GM18858 (cell line): ENCODE results near the gene RASSF9.

ENCODE experiments used
- ATAC-seq: cut with Tn5 transposase; IDR thresholded peaks from one replicate; pipeline ENCODE4 v1.9.1; 2021; ENCODE audit not compliant: unreplicated experiment

The RASSF9 gene

DNA sequence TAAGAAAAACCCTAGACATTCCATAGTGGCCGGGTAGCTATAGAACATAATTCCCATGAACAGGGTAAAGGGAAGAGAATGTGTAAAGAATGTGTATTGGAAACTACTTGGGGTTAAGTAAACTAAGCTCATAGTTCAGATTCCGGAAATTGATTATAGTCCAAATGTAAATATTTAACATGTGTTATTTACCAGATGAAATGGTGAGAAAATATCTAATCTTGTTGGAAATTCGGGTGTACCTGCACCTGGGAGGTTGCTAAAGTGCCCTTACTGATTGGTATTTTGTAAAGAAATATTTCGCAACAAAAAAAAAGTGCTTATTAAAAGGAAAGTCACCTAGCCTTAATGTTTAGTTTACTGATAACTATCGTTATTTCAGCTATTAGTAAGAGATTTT lies 14.4 kb downstream of the RASSF9 start:
- no peak for ATAC-seq

DNA sequence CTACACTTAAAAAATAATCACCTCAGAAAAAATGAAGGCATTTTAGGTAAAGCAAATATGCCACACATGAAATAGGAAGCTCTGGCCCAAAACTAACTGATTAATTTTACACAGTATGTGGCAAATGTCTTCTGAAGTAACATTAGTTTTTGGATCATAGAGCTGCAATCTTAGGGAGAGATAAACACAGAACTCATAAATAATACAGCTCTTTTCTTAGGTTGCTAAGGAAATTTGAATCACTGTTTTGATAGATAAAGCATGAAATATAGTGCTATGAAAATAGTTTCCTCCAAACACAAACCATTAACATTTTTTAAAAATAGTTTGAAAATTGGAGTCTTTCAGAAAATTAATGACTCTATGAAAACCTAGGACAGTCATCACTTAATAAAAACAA lies 15.0 kb downstream of the RASSF9 start:
- ATAC-seq: no peak

DNA sequence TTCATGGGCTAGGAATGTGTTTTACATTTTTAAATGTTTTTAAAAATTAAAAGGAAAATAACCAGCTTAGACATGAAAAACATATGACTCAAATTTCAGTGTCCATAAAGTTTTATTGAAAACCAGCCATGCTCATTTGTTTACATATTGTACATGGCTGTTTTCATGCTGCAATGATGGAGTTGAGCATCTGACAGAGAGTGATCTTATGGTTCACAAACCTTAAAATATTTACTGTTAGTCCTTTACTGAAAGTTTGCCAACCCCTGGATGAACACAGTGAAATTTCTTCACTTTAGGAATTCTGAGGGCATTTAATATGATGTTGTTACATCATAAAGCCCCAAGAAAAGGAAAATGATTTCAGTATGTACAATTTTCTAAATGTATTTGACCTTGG lies 16.1 kb downstream of the RASSF9 start:
- ATAC-seq: no peak

DNA sequence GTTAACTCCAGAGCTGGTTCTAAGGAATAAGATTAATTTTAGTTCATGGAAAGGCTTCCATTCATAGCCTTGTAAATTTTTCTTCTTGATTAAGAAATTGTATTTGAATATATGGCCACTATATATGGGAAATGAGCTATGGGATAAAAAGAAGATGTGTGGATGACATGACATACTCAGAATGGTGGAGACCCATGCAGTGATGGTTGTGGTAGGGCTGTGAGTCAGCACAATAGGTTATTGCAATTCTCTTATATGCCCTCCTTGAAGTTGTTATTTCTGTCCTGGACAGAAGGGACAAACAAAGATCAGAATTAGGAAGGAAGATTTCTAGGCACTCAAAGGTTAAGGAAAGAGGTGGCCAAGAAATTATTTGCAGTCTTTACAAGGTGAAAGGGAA lies 21.5 kb downstream of the RASSF9 start:
- no peak for ATAC-seq

DNA sequence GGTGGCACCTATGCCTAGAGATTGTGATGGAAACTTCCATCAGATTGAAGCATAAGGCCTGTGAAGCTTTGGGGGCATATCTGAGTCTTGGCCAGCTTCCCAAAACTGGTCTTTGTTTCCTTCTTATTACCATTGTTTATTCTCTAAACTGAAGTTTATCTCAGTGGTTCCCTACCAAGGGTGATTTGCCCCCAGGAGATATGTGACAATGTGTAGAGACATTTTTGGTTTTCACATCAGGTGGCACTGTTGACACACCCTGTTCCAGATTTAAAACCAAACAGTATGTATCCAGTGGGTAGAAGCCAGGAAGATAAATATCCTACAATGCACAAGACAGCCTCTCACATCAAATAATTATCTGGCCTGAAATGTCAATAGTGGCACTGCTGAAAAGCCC lies 22.1 kb downstream of the RASSF9 start:
- no peak for ATAC-seq

DNA sequence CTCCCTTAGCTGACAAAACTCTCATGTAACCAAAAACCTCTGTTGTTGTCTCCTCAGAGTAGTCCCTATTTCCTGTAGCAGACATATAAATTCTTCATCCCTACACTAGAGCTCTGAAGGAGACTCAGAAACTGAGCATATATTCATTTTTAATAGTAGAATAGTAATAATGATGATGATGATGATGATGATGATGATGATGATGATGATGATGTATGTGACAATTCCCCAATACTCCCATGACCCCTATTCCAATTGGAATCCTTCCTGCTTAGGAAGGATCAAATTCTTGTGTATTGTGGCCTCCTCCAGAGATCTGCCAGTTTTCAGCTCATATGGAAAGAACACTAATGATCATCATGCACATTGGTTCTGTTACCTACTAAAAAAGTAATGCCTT lies 26.7 kb downstream of the RASSF9 start:
- no peak for ATAC-seq

DNA sequence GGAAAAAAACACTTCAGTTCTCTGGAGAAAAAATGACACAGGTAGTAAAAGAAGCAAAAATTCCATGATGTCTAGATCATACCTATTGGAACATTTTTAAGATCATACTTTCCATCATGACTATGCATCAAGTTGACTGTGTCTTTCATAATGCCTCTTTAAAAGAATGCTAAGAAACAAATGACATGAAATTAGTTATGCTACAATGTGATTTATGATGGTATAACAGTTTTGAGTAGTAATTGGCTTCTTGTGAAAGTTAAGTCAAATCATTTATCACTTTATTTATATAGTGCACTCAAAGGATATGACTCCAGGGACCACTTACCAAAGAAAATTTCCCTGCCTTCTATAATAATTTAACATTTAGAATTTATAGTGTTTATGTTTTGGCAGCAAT lies 28.5 kb downstream of the RASSF9 start:
- ATAC-seq: no peak

DNA sequence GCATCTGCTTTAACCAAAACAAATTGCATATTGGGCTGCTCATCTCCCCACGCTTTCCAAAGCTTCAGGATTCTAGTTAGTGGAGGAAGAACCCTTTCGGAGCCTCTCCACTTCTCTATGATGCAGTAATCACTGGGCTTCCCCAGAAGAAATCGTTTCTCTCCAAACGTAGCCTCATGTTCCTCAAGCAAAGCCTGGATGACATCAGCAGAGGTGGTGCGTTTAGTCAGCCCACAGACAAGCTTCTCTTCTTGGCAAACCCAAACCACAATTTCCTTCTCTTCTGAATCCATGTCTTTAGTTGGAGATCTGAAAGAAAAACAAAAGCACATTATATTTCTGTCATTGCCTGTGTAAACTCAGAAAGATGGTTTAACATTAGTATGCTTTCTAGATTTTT lies 30.6 kb downstream of the RASSF9 start:
- ATAC-seq: no peak

DNA sequence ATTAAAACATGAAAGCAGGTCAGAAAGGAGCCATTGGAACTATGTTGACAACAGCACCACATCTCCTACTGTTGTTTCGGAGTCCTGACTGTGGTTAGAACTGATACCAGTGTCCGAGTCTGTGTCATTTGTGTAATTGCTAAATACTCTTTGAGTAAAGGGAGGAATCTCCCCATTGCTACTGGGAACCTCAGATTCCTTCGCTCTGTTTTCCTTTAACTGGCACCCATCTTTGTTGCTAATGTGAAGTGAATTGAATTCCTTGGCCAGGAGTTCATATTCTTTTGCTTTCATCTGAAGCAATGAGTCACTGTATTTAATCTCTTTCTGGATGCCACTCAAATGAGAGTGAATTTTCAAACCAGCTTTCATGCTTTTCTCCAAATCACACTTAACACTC lies 31.5 kb downstream of the RASSF9 start:
- no peak for ATAC-seq

DNA sequence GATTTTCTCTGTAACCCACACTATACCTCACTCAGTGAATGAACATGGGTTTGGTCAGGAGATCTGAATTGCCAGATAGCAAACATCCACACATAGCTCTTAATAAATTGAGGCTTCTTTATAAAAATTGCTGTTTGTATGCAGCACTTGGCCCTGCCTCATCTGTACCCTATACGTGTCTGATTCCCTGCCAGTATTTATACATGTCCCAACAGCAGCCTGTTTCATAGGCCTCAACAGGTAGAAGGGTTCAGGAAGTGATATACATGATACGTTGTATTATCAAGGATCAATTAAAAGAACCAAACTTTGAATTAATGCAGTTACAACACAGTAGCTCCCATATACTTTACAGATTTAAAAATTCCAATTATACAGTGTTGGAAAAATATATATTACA lies 32.3 kb downstream of the RASSF9 start:
- ATAC-seq: no peak

DNA sequence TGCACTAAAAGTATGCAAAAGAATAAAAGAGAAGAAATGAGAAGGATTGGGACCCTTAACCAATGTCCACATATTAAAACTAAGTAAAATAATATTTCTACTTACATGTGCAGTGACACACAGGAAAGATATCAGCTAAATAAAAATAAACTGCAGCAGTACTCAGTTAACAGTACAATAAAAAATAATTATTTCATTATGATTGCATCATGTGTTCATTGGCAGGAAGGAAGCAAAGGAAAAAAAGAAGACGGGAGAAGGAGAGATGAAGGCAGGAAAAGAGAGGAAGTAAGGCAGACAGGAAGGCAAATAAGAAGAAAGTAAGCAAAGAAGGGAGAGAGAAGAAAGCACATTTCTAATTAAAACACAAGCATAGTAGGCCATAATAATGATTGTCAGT lies 33.0 kb downstream of the RASSF9 start:
- ATAC-seq: no peak

DNA sequence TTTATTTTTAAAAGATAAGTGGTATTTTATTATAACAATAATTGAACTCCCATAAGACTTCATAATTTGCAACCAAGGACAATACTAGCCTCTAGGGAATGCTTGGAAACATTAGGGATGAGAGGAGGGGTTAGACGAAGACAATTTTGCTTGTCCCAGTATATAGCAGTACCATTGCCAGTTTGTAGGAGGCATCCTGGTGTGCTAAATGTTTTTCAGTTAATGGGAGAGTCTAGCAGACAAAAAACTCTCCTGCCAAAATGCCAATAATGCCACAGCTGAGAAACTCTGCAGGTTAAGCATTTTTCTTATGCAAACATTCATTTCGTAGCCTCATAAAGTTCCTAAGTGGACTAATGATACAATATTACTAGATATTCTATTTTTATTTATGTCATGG lies 38.1 kb downstream of the RASSF9 start:
- ATAC-seq: no peak

DNA sequence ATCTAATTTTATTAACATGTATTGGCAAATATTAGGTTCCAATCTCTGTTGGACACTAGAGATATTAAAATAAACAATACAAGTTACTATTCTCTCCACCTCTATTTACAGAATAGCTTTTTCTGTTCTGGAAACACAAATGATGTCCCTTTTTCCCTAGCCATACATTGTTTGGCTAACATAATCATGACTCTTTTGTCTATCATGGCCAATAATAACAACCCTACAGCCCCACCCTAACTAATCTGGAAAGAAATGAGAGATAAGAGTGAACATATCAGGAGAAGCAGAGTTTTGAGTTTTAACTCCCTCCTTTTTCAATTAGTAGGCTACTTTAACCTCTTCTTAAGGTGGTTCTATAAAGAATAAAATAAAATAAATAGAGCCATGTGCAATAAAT lies 40.2 kb downstream of the RASSF9 start:
- ATAC-seq: no peak

DNA sequence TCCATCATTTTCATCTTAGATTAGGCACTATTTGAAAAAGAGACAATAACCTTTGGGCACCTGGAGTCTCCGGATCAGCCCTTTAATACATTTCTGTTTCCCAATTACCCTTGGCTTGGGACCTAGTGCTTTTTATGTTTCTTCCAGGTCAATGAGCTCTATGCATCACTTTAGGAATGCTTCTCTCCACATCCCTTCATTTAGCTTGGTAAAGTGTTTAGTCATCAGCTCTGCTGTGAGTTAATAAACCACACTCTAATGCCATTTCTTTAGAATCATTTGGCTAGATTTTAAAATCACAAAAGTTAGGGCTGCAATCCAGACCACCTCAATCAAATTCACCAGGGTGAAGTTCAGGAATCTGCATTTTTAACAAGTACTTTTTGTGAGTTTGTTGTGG lies 41.7 kb downstream of the RASSF9 start:
- no peak for ATAC-seq

DNA sequence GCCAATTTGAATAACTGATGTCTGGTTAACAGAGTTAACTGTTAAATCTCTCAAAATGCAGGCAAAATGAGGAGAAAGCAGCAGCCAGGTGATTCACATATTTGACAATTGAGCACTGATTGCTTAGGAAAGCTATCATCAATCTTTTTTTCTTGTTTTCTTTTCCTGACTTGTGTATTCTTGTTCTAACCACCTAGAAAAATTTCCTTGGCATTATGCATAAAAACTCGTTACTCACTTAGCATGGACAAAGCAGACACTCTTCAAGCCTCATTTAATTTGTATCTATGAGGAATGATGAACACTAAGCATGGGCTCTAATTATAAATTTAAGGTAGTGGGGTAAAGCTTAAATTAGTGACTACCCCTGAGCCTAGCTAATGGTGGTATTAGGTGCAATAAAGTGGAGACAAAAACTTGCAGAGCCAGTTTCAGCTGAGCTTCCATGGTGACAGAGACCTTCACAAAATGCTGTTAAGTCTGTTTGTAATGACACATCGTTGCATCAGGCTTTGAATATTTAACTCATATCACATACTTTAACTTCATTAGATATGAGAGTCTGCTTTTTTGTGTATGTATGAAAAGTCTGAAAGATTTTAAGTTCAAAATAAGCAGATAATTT lies 52.0 kb downstream of the RASSF9 start:
- ATAC-seq: no peak

DNA sequence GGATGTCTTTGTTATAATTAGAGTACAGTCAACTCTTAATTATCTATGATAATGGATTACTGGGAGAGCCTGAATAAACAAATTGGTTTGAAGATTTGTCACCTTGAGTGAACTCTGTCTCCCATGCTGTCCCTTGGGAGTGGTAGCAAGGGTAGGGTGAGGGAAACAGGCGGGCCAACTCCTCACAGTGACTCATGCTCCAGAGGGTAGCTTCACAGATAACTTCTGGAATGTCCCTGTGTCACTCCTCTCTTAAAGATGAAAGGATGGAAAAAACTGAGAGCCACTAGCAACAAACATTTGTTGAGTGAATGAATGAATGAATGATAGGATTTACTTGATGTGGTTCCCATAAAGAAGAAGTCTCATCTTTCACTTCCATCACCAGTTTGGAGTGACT lies 53.5 kb downstream of the RASSF9 start:
- no peak for ATAC-seq

DNA sequence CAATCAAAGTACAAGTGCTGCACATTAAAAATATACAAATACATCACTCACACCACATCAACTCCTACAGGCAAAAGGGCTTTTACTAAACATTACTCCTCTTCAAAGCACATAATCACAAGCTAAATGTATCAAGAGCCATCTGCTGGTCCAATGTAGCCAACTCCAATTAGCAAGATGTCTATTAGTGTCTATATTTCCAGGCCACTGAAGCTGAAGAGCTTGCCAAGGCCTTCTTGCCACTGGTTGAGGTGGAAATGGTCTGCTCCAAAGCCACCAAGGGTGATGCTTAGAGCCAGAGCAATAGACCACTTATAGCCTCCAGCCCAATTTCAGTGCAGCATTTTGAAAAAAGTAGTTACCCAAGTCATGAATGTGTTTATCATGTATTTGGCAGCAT lies 54.4 kb downstream of the RASSF9 start:
- no peak for ATAC-seq

DNA sequence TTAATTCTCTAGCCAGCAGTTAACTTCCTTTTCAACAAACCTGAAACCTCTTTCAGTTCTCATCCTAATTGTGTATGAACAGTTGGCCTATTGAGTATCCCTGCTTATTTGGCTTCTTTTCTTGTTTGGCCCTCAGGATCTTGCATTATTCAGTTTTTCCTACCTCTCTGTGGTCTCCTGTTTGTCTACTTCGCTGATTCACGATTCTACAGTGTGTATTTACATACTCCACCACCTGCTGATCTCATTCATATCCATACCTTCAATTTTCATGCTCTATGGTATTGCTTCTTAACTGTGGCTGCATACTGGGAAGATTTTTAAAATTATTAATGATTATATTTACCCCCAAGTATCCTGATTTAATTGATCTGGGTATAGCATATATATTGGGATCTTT lies 56.4 kb downstream of the RASSF9 start:
- no peak for ATAC-seq

DNA sequence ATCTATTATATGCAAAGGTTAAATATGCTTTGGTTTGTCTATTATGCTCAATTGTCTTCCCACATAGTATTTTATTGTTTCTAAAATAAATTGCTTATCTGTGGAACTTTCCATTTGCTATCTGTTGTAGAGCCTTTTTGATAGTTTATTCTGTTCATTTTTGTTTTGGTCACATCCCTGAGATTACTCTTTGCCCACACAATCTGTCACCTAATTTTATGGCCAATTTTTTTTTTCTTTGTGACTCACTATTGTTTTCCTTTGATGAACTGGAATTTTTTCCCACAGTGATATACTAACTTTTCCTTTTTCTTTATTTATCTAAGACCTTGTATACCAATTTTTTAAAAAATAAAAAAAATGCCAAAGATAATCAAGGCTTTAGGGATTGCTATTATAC lies 61.1 kb downstream of the RASSF9 start:
- ATAC-seq: no peak

DNA sequence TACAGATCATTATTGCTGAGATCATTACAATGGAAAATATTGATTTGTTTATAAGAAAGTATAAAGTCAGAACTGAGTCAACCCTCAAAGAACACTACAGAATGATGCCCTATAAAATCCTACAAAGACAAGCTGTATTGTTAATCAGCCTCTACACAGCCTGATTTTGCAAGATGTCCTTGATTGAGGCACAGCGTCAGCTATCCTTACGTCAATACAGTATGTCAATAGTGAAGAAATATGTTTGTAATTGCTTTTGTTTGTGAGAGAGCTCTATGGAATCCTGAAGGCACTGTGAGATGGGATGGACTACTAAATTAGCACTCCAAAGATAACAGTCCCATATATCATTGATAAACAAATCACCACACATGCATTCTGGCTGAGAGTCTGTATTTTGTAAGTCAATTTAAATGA lies 70.7 kb downstream of the RASSF9 start:
- no peak for ATAC-seq

DNA sequence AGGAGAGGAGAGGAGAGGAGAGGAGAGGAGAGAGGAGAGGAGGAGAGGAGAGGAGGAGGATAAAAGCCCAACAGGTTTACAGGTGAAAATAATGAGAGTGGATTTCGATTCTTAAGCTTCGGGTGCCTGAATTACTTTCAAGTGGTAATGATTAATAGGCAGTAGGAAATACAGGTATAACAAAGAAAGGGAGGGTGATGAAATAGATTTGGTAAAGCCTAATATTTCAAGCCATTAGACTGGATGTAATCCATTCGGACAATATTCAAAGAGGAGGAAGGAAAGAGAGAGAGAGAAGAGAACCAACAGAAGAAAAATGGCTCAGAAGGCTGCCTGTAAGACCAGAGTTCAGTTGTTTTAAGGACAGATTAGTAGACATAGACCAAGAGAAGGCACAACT lies 76.6 kb downstream of the RASSF9 start:
- ATAC-seq: no peak

DNA sequence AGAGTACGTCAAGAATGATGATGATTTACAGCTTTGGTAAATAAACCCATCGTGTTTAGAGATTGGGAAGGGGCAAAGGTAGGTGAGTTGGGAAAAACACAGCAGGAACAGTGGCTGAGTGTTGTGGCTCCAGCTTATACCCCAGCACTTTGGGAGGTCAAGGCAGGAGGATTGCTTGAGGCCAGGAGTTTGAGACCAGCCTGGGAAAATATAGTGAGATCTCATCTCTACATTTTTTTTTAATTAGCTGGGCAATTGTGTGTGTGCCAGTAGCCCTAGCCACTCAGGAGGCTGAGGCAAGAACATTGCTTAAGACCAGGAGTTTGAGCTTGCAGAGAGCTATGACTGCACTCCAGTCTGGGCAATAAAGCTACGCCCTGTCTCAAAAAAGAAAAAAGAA lies 77.1 kb downstream of the RASSF9 start:
- ATAC-seq: no peak

DNA sequence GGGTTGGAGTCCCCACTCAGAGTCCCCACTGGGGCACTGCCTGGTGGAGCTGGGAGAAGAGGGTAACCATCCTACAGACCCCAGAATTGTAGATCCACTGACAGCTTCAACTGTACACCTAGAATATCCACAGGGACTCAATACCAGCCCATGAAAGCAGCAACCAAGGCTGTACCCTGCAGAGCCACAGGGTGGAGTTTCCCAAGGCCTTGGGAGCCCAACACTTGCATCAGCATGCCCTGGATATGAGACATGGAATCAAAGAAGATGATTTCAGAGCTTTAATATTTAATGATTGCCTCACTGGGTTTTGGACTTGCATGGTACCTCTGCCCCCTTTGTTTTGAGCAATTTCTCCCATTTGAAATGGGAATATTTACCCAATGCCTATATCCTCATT lies 80.4 kb downstream of the RASSF9 start:
- no peak for ATAC-seq
